NOMO-1 treated with dmso at 0.1 percent for 144 hours (cell line): Measurements from ENCODE around the gene LRIF1.
"Not testable (repeated sequence)": the region's sequence is repeated elsewhere in the genome, so short reads cannot be mapped to it uniquely, and the experiment has no call there.

Experiments
- DNase-seq: peaks from one replicate; lab custom pipeline; 2025; ENCODE audit not compliant: unreplicated experiment; lab: John Stamatoyannopoulos, UW

LRIF1 gene

DNA sequence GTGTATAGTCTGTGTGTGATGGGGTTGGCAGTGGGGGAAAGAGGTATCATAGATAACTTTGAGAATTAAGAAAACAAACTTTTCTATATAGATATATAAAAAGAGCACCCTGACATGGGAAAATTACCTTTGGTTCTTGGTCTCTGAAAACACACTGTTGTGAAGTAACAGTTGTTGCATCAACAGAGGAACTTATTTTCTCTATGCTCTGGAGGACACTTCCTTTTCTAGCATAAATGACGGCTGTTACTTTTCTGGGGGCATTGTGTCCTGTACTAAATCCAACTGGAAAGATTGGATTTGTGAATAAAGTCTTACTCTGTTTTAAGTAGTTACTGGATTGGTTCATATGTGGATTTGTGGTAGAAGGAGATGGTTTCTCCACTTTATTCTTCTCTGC, 12.6 kb downstream of the LRIF1 start:
- DNase-seq: no peak

- DNase-seq: no peak
These were observed 15.5 kb downstream of the LRIF1 start for GRCh38 chr1:110948038-110948810.

GRCh38 chr1:110945626-110946025, 18.1 kb downstream of the LRIF1 start:
- DNase-seq: no peak

- no peak for DNase-seq
These were observed 18.9 kb downstream of the LRIF1 start for GRCh38 chr1:110944806-110945205.

GRCh38 chr1:110936567-110936966, 27.2 kb downstream of the LRIF1 start:
- no peak for DNase-seq

DNA sequence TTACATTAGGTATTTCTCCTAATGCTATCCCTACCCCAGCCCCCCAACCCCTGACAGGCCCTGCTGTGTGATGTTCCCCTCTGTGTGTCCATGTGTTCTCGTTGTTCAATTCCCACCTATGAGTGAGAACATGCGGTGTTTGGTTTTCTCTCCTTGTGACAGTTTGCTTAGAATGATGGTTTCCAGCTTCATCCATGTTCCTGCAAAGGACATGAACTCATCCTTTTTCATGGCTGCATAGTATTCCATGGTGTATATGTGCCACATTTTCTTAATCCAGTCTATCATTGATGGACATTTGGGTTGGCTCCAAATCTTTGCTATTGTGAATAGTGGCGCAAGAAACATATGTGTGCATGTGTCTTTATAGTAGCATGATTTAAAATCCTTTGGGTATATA, 32.6 kb downstream of the LRIF1 start:
- not testable (repeated sequence) for DNase-seq

- DNase-seq: no peak
These were observed 34.8 kb downstream of the LRIF1 start for GRCh38 chr1:110928904-110929303.

GRCh38 chr1:110928191-110928590, 35.5 kb downstream of the LRIF1 start:
- peak; percentile 54 for DNase-seq

DNA sequence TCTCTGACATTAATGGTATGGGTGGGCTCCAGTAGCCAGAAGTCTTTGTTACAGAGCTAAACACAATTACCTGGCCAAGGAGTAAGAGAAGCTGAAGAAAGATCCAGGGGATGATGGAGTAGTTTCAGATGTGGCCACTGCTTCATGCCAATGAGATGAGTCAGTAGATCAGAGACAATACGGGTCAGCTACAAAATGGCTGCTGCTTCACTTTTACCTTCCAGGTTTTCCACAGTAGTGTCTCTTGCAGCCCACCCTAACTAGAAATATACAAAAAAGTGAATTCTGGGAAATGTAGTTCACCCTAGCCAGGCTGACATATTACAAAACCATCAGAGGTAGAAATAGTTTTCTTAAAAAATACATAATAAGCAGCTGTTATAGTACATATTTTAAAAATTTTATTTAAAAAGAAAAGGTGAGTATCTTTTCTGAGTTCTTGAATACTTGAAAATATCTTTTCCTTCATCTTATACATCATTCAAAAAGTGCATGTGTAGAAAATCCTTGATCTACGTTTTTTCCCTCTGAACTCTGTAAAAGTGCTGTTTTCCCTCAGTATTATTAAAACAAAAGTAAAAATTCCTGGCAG, 36.1 kb downstream of the LRIF1 start:
- no peak for DNase-seq

DNA sequence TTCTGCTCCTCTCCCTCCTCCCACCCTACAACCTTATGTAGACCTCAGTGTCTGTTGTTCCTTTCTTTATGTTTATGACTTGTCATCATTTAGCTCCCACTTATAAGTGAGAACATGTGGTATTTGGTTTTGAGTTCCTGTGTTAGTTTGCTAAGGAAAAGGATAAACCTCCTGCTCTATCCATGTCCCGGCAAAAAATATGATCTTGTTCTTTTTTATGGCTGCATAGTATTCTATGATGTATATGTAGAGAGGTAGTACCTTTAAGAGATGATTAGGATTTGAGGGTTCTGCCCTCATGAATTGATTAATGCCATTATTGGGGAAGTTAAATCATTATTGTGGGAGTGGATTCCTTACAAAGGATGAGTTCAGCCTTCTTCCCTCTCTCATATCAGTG, 41.8 kb downstream of the LRIF1 start:
- DNase-seq: no peak

GRCh38 chr1:110918016-110918415, 45.7 kb downstream of the LRIF1 start:
- DNase-seq: no peak

GRCh38 chr1:110916669-110917306, 46.9 kb downstream of the LRIF1 start:
- peak; percentile 20 for DNase-seq

- DNase-seq: no peak
These were observed 47.5 kb downstream of the LRIF1 start for GRCh38 chr1:110916274-110916668.

DNA sequence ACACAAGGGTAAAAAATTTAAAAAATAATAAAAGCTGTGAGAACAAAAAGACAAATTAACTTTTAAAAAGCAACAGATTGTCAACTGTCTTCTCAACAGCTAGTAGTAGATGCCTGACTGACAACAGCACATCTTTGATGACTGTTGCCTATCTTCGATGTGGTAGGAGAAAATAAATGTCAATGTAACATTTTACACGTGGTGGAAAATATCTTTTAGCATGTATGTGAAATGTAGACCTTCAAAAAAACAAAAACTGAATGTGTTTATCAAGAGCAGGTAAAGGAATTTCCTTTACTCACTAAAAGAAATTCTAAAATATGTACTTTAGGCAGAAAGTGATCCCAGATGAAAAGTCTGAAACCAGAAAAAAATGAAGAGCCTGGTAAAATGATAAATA, 47.9 kb downstream of the LRIF1 start:
- DNase-seq: no peak

DNA sequence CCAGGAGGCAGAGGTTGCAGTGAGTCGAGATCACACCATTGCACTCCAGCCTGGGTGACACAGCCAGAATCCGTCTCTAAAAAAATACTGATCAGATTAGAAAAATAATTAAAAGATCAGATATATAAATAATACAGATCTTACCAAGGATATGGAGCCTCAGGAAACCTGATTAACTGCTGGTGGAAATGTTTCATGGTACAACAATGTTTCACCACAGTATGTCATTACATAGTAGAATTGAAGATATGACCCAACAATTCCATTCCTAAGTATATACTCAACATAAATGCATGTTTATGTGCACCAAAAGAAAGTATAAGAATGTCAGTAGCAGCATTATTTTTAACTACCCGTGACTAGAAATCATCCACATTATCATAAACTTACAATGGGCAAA, 49.0 kb downstream of the LRIF1 start:
- no peak for DNase-seq

- no peak for DNase-seq
These were observed 50.9 kb downstream of the LRIF1 start for GRCh38 chr1:110912784-110913183.

GRCh38 chr1:110903853-110904500, 59.7 kb downstream of the LRIF1 start:
- DNase-seq: no peak

- no peak for DNase-seq
These were observed 60.8 kb downstream of the LRIF1 start for GRCh38 chr1:110902820-110903463.

GRCh38 chr1:110899458-110899843, 64.3 kb downstream of the LRIF1 start:
- DNase-seq: no peak

- DNase-seq: no peak
These were observed 64.8 kb downstream of the LRIF1 start for GRCh38 chr1:110898734-110899457.

DNA sequence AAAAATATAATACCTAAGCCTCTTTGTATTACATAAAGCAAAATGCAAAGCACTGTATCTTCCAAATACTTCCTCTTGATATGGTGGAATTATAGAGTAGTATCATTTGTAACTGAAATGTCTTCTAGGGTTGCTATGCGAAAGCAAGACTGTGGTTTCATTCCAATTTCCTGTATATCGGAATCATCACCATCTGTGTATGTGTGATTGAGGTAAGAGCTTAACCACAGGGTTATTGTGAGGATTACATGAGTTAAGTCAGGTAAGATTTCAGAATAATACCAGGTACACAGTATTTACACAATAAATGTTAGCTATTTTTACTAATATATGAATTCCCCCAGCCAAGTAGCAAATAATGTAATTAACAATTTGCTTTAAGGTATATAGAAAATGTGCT, 66.0 kb downstream of the LRIF1 start:
- no peak for DNase-seq
